ENCODE results near the gene SLC41A3. TPM values are rescaled to one million over a fixed set of nuclear protein-coding genes. Genes with fewer than 3 reads are reported as not detected.

SLC41A3 gene
- total RNA-seq, 1 experiment from 2014 or later = 41.3 TPM

- no TSS peak for BruUV-seq (replicated peaks)
- Histone ChIP-seq H3K4me1 (peaks cover 10% of the 10 kb centered on the region; the same call in 1 of the 2 replicates), H3K27me3 (replicated peaks; ENCODE audit: control insufficient read depth, insufficient read depth, low read length) (no peaks in the 10 kb centered on the region), H3K4me3 (ENCODE audit: low read depth, low read length) (no peak overlapping the region), H3K36me3 (ENCODE audit: control insufficient read depth, insufficient read depth, low read length) (no peaks in the 10 kb centered on the region), H3K9me3 (peaks cover 6% of the 10 kb centered on the region)
- Mint-ChIP-seq H3K36me3 (ENCODE audit: insufficient read depth, unreplicated experiment) (no peaks in the 10 kb centered on the region), H3K27me3 (ENCODE audit: insufficient read depth, unreplicated experiment) (no peaks in the 10 kb centered on the region), H3K9me3 (ENCODE audit: unreplicated experiment) (no peaks in the 10 kb centered on the region), H3K4me3 (ENCODE audit: unreplicated experiment) (no peak overlapping the region), H3K4me1 (ENCODE audit: low read depth, unreplicated experiment) (peaks cover 3% of the 10 kb centered on the region), H3K27ac (ENCODE audit: unreplicated experiment) (no peak overlapping the region)
- POLR2A ChIA-PET = no interaction called here
- CTCF ChIA-PET = no interaction called here
- DNase-seq = peak in 1 of 2 experiments; percentile 9
- no peak for TF ChIP-seq CTCF (IDR thresholded peaks at IDR 0.05; ENCODE audit: insufficient read depth in 1 of 2, low read depth in 1 of 2, low read length in 1 of 2, severe bottlenecking in 1 of 2, unreplicated experiment in 1 of 2)
- intact Hi-C loops (cut with micrococcal nuclease; ENCODE audit: unreplicated experiment) = no loop called here
Observed at GRCh38 chr3:126035362-126036050, 48.4 kb downstream of the SLC41A3 start.

- peaks cover under 1% of the 10 kb centered on the region for H3K9me3 Mint-ChIP-seq (ENCODE audit: unreplicated experiment)
- intact Hi-C loops (cut with micrococcal nuclease; ENCODE audit: unreplicated experiment) = no loop called here
- Histone ChIP-seq H3K27me3 (replicated peaks; ENCODE audit: control insufficient read depth, insufficient read depth, low read length) (no peaks in the 10 kb centered on the region), H3K9me3 (peaks cover 6% of the 10 kb centered on the region), H3K36me3 (ENCODE audit: control insufficient read depth, insufficient read depth, low read length) (no peaks in the 10 kb centered on the region), H3K4me3 (ENCODE audit: low read depth, low read length) (no peak overlapping the region), H3K4me1 (peaks cover 10% of the 10 kb centered on the region; the same call in 1 of the 2 replicates)
- no peak overlapping the region for H3K27ac Mint-ChIP-seq (ENCODE audit: unreplicated experiment)
- no peaks in the 10 kb centered on the region for H3K27me3 Mint-ChIP-seq (ENCODE audit: insufficient read depth, unreplicated experiment)
- peaks cover 7% of the 10 kb centered on the region for H3K4me1 Mint-ChIP-seq (ENCODE audit: low read depth, unreplicated experiment)
- no TSS peak for BruUV-seq (replicated peaks)
- no peak overlapping the region for H3K4me3 Mint-ChIP-seq (ENCODE audit: unreplicated experiment)
- no peak for TF ChIP-seq CTCF (IDR thresholded peaks at IDR 0.05; ENCODE audit: insufficient read depth in 1 of 2, low read depth in 1 of 2, low read length in 1 of 2, severe bottlenecking in 1 of 2, unreplicated experiment in 1 of 2)
- POLR2A ChIA-PET = no interaction called here
- CTCF ChIA-PET = interaction anchor here (0.5 kb wide), 1 partner anchor 439 kb away, joined by 6 read pairs; no protein-coding TSS in a partner anchor
- H3K36me3 Mint-ChIP-seq (ENCODE audit: insufficient read depth, unreplicated experiment) = no peaks in the 10 kb centered on the region
- peak in 1 of 2 experiments; percentile 17 for DNase-seq
Observed at GRCh38 chr3:126034481-126035361, 49.2 kb downstream of the SLC41A3 start.

GRCh38 chr3:126033765-126034164 is 50.2 kb downstream of the SLC41A3 start:
- Mint-ChIP-seq H3K9me3 (ENCODE audit: unreplicated experiment) (peaks cover 7% of the 10 kb centered on the region), H3K27me3 (ENCODE audit: insufficient read depth, unreplicated experiment) (no peaks in the 10 kb centered on the region), H3K27ac (ENCODE audit: unreplicated experiment) (no peak overlapping the region), H3K36me3 (ENCODE audit: insufficient read depth, unreplicated experiment) (no peaks in the 10 kb centered on the region), H3K4me3 (ENCODE audit: unreplicated experiment) (no peak overlapping the region), H3K4me1 (ENCODE audit: low read depth, unreplicated experiment) (peaks cover 7% of the 10 kb centered on the region)
- TF ChIP-seq CTCF (IDR thresholded peaks at IDR 0.05; ENCODE audit: insufficient read depth in 1 of 2, low read depth in 1 of 2, low read length in 1 of 2, severe bottlenecking in 1 of 2, unreplicated experiment in 1 of 2) = no peak
- intact Hi-C loops (cut with micrococcal nuclease; ENCODE audit: unreplicated experiment) = no loop called here
- peak in 1 of 2 experiments; percentile 5 for DNase-seq
- no peaks in the 10 kb centered on the region for H3K27me3 ChIP-seq (replicated peaks; ENCODE audit: control insufficient read depth, insufficient read depth, low read length)
- peaks cover 10% of the 10 kb centered on the region; the same call in 1 of the 2 replicates for H3K4me1 ChIP-seq
- ChIA-PET CTCF (no interaction called here), POLR2A (no interaction called here)
- no TSS peak for BruUV-seq (replicated peaks)
- H3K4me3 ChIP-seq (ENCODE audit: low read depth, low read length) = no peak overlapping the region
- H3K9me3 ChIP-seq = peaks cover 6% of the 10 kb centered on the region
- no peaks in the 10 kb centered on the region for H3K36me3 ChIP-seq (ENCODE audit: control insufficient read depth, insufficient read depth, low read length)
